Transverse colon (tissue), 4 donors: ENCODE data around the gene EPHB2. TPM values are rescaled to one million over a fixed set of nuclear protein-coding genes. Genes with fewer than 3 reads are reported as not detected.

Experiments used
- DNase-seq: peaks from one replicate; pipeline ENCODE4 v3.0.0-alpha.2; 2019
- H3K27ac ChIP-seq, 4 donors: fragments of 200-600 bp; sonication (generic); 2 replicates each; pipeline ENCODE4 v1.5.1; 2016 to 2018; ENCODE audit warnings: inconsistent platforms in 4 of 4
- H3K27me3 ChIP-seq: fragments of 200-600 bp; sonication (generic); 2 replicates; pipeline ENCODE4 v1.5.1; 2017; ENCODE audit warnings: inconsistent platforms
- H3K36me3 ChIP-seq, 4 donors: fragments of 200-600 bp; sonication (generic); 2 replicates each; pipeline ENCODE4 v1.5.1; 2017 to 2019; ENCODE audit warnings: inconsistent platforms in 4 of 4
- H3K4me1 ChIP-seq, 4 donors: fragments of 200-600 bp; sonication (generic); 2 replicates each; pipeline ENCODE4 v1.5.1; 2017 to 2020; ENCODE audit warnings: inconsistent platforms in 4 of 4
- H3K4me3 ChIP-seq, 4 donors: fragments of 200-600 bp; sonication (generic); 1 replicate in 1 of 4; 2 replicates in 3 of 4; pipeline versions ENCODE4 v1.5.1 to v1.6.1; 2017 to 2019; ENCODE audit warnings: inconsistent platforms in 4 of 4
- H3K9me3 ChIP-seq, 2 donors: fragments of 200-600 bp; sonication (generic); 2 replicates each; pipeline ENCODE4 v1.5.1; 2017 to 2019; ENCODE audit warnings: inconsistent platforms in 2 of 2
- CTCF ChIP-seq, 5 experiments: fragments of 200-600 bp in 3 of 5; fragments of 450-650 bp in 2 of 5; sonication (generic) in 3 of 5; IDR thresholded peaks; 1 replicate in 2 of 5; 2 replicates in 3 of 5; pipeline ENCODE4 v1.5.1; 2016 to 2017; ENCODE audit warnings: antibody characterized with exemption in 5 of 5, inconsistent platforms in 3 of 5, mild to moderate bottlenecking in 2 of 5, moderate library complexity in 1 of 5
- EP300 ChIP-seq: sonication (generic); formaldehyde crosslinking; IDR thresholded peaks from one replicate; pipeline ENCODE4 v1.6.1; 2017; ENCODE audit warnings: antibody characterized with exemption, low read depth
- POLR2A ChIP-seq: fragments of 450-650 bp; IDR thresholded peaks from one replicate; pipeline ENCODE4 v1.6.1; 2016; ENCODE audit warnings: antibody characterized with exemption, mild to moderate bottlenecking, moderate library complexity
- POLR2AphosphoS5 ChIP-seq, 3 donors: sonication (generic); formaldehyde crosslinking; IDR thresholded peaks; one replicate each; pipeline ENCODE4 v1.6.1; 2016; ENCODE audit warnings: antibody characterized with exemption in 3 of 3
- WGBS, 2 donors: methylation state at CpG; one replicate each; pipeline ENCODE4 v1.1.5; 2018; ENCODE audit warnings: low coverage in 1 of 2; 5-methylcytosine and 5-hydroxymethylcytosine counted together
- in situ Hi-C, 4 donors: fragments of 200-750 bp; cut with MboI; loops; one replicate each; pipeline versions ENCODE4 v1.15.0 to v1.15.1; 2017; ENCODE audit warnings: low sequenced_read_pairs in 3 of 4, low pct_ligation_motif_present in 1 of 4, low pct_unique_long_range_greater_than_20kb in 1 of 4
- intact Hi-C: fragments of 100-400 bp; cut with DNase I; formaldehyde crosslinking; loops from one replicate; pipeline ENCODE4 v1.15.1; 2023; ENCODE audit warnings: low total_unique reads
- total RNA-seq, 4 donors: library from RNA; depleted of rRNA; stranded (reverse); fragments of >200 nt; gene quantifications; one replicate each; pipeline ENCODE4 v1.1.0, GENCODE V29; 2016

Gene EPHB2
- total RNA-seq, 4 donors from 2014 or later = 3.0 to 152 (median 27.9) TPM

DNA sequence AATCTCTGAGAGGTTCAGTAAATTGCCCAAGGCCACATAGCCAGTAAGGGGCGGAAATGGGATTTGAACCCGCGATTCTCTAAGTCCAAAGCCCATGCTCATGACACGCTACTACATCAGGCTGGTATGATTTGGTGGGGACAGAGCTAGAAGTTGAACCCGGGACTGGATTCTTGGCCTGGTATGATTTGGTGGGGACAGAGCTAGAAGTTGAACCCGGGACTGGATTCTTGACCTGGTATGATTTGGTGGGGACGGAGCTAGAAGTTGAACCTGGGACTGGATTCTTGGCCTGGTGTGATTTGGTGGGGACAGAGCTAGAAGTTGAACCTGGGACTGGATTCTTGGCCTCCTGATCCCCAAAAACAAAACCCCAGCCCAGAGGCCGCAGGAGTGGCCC lies 23.0 kb downstream of the EPHB2 start:
- no peak for TF ChIP-seq EP300
- no peak for TF ChIP-seq POLR2A
- no peak for TF ChIP-seq CTCF (IDR thresholded peaks at IDR 0.05)
- TF ChIP-seq POLR2AphosphoS5 (IDR thresholded peaks at IDR 0.05) = no peak
- Histone ChIP-seq H3K4me1 (peaks cover 0 to 13% (median 3%) of the 10 kb centered on the region in 4 donors), H3K27ac (no peak overlapping the region), H3K9me3 (no peaks in the 10 kb centered on the region), H3K27me3 (no peaks in the 10 kb centered on the region), H3K4me3 (no peak overlapping the region), H3K36me3 (no peaks in the 10 kb centered on the region)
- WGBS, 2 donors = 74 to 83% methylated on average over 7 to 8 of the region's 8 CpGs
- no peak for DNase-seq
- in situ Hi-C loops (no loop called here), intact Hi-C loops (no loop called here)

- no peak overlapping the region for H3K4me3 ChIP-seq
- TF ChIP-seq CTCF (IDR thresholded peaks at IDR 0.05) = no peak
- no peak for TF ChIP-seq EP300
- no peak for TF ChIP-seq POLR2A
- TF ChIP-seq POLR2AphosphoS5 (IDR thresholded peaks at IDR 0.05) = no peak
- intact Hi-C loops (no loop called here), in situ Hi-C loops (no loop called here)
- H3K9me3 ChIP-seq = no peaks in the 10 kb centered on the region
- peak overlapping the region in 2 of 4 donors; percentile 42 to 48 for H3K27ac ChIP-seq
- 87% methylated on average over 23 of the region's 23 CpGs; no CpG with 5 or more reads in 1 of the 2 donors for WGBS, 2 donors
- H3K36me3 ChIP-seq = no peaks in the 10 kb centered on the region
- H3K4me1 ChIP-seq = peaks cover 0 to 11% (median 0%) of the 10 kb centered on the region in 4 donors
- H3K27me3 ChIP-seq = no peaks in the 10 kb centered on the region
- DNase-seq = no peak
Observed at GRCh38 chr1:22736501-22737080, 26.0 kb downstream of the EPHB2 start.

- WGBS, 2 donors = 41 to 46% methylated on average over 2 of the region's 2 CpGs
- Histone ChIP-seq H3K9me3 (no peaks in the 10 kb centered on the region), H3K4me3 (no peak overlapping the region), H3K36me3 (no peaks in the 10 kb centered on the region), H3K4me1 (peaks cover 0 to 11% (median 0%) of the 10 kb centered on the region in 4 donors), H3K27me3 (no peaks in the 10 kb centered on the region), H3K27ac (peak overlapping the region in 3 of 4 donors; percentile 34 to 48 (median 42))
- intact Hi-C loops = no loop called here
- in situ Hi-C loops = no loop called here
- DNase-seq = no peak
- TF ChIP-seq POLR2A (no peak), CTCF (IDR thresholded peaks at IDR 0.05) (no peak), POLR2AphosphoS5 (IDR thresholded peaks at IDR 0.05) (no peak), EP300 (no peak)
Observed at GRCh38 chr1:22737374-22738068, 26.9 kb downstream of the EPHB2 start.

- no peaks in the 10 kb centered on the region for H3K9me3 ChIP-seq
- peaks cover 0 to 11% (median 0%) of the 10 kb centered on the region in 4 donors for H3K4me1 ChIP-seq
- no peak overlapping the region for H3K4me3 ChIP-seq
- in situ Hi-C loops = no loop called here
- H3K27me3 ChIP-seq = no peaks in the 10 kb centered on the region
- no peaks in the 10 kb centered on the region for H3K36me3 ChIP-seq
- TF ChIP-seq CTCF (IDR thresholded peaks at IDR 0.05) (no peak), EP300 (no peak), POLR2AphosphoS5 (IDR thresholded peaks at IDR 0.05) (no peak), POLR2A (no peak)
- WGBS, 2 donors = 81 to 83% methylated on average over 1 of the region's 1 CpG
- no peak for DNase-seq
- intact Hi-C loops = no loop called here
- H3K27ac ChIP-seq = peak overlapping the region in 3 of 4 donors; percentile 34 to 48 (median 40)
Observed at GRCh38 chr1:22738069-22738435, 27.4 kb downstream of the EPHB2 start.
